Spleen (tissue), 7 donors: Measurements from ENCODE around the gene CMKLR1.

Experiments
- POLR2A ChIP-seq, 3 donors: fragments of 450-650 bp; IDR thresholded peaks; one replicate each; pipeline ENCODE4 v1.5.1; 2017; ENCODE audit warnings: antibody characterized with exemption in 3 of 3, mild to moderate bottlenecking in 1 of 3
- POLR2AphosphoS5 ChIP-seq, 3 donors: sonication (generic); formaldehyde crosslinking; IDR thresholded peaks; one replicate each; pipeline ENCODE4 v1.5.1; 2017; ENCODE audit warnings: antibody characterized with exemption in 3 of 3
- TF ChIP-seq, protein P1 (sequence below), 11 experiments: fragments of 200-600 bp in 7 of 11; fragments of 450-650 bp in 4 of 11; sonication (generic) in 4 of 11; IDR thresholded peaks in 8 of 11; conservative IDR thresholded peaks in 3 of 11; 1 replicate in 7 of 11; 2 replicates in 4 of 11; pipeline versions ENCODE4 v1.4.0 to v1.8.0; 2016 to 2021; ENCODE audit warnings: antibody characterized with exemption in 11 of 11, inconsistent platforms in 4 of 11, mild to moderate bottlenecking in 1 of 11
- donor health status: DM: no; HTN: no; CAD: no; lungs with moderate emphysema.
- donor health status: DM: no; HTN: no; CAD: no.
- donor health status: DM: no; HTN: no; CAD: no.

DNA sequence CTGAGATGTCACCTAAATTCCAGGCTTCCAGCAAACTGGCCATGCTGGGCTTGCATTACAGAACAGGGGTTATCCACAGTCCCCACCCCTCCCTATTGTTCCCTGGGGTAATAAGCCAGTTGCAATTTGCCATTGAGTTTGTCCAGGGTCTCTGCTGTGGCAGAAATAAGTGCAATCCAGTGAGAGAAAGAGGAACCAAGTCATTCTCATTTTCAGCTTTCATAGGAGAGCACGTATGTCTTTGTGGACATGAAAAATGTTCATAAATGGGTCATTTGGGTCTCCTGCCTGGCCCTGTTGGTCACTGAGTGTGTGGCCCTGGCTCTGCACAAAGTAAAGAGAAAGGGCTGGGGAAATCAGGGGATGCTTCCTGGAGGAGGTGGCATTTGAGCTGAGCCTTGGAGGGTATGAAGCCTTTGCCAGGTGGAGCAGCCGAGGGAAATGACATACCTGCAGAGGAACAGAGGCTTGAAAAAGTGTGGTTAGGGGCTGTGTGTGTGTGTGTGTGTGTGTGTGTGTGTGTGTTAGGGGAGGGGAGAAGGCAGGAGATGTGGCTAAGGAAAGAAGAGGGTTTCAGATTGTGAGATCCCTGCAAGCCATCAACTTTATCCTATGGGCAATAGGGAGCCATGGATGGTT lies 29.3 kb downstream of the CMKLR1 start:
- TF ChIP-seq, protein P1, sequence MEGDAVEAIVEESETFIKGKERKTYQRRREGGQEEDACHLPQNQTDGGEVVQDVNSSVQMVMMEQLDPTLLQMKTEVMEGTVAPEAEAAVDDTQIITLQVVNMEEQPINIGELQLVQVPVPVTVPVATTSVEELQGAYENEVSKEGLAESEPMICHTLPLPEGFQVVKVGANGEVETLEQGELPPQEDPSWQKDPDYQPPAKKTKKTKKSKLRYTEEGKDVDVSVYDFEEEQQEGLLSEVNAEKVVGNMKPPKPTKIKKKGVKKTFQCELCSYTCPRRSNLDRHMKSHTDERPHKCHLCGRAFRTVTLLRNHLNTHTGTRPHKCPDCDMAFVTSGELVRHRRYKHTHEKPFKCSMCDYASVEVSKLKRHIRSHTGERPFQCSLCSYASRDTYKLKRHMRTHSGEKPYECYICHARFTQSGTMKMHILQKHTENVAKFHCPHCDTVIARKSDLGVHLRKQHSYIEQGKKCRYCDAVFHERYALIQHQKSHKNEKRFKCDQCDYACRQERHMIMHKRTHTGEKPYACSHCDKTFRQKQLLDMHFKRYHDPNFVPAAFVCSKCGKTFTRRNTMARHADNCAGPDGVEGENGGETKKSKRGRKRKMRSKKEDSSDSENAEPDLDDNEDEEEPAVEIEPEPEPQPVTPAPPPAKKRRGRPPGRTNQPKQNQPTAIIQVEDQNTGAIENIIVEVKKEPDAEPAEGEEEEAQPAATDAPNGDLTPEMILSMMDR (IDR thresholded peaks at IDR 0.05 in 8 of 11, conservative IDR thresholded peaks at IDR 0.05 in 3 of 11): no peak
- TF ChIP-seq POLR2AphosphoS5 (IDR thresholded peaks at IDR 0.05): no peak
- TF ChIP-seq POLR2A (IDR thresholded peaks at IDR 0.05): no peak
